NCI-H2196 treated with DMSO at 0.1 percent for 48 hours (cell line): ENCODE data around the gene RAVER2.

ENCODE experiments used
- DNase-seq: peaks from one replicate; lab custom pipeline; 2025; ENCODE audit not compliant: unreplicated experiment; lab: John Stamatoyannopoulos, UW

RAVER2 gene

DNA sequence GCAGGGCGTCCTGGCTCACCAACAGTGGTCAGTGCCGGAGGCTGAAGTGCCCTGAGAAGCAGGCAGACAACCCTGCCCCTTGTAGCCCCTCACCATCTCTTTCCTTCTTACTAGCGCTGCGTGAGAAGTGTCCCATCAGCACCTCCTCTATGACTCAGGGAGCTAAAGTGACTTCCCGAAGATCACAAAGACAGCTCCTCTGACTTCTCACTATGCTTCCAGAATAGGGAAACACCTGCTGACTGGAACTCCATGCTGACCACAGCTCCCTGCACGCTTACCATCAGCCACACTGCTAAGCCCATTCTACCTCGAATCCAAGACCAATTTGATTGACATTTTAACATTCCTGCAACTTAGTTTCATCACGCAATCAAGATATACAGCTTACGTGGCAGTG lies 128.7 kb downstream of the RAVER2 start:
- no peak for DNase-seq

DNA sequence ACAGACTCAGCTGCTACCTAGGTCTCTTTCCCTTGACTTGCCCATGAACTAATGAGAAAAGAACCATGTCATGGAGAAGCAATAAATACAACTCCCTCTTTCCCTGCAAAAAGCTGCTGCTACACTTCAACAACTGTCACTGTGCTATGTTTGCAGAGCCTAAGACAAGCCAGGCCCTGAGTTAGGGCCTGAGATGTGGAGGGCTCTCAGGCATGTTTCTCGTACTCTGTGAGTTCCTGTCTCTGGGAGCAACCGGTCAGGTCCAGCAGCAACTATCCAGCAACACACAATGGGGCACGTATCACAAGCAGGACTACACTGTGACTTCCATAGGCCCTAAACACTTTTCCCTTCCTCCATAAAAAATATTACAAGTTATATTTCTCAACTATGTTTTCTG lies 129.8 kb downstream of the RAVER2 start:
- no peak for DNase-seq

DNA sequence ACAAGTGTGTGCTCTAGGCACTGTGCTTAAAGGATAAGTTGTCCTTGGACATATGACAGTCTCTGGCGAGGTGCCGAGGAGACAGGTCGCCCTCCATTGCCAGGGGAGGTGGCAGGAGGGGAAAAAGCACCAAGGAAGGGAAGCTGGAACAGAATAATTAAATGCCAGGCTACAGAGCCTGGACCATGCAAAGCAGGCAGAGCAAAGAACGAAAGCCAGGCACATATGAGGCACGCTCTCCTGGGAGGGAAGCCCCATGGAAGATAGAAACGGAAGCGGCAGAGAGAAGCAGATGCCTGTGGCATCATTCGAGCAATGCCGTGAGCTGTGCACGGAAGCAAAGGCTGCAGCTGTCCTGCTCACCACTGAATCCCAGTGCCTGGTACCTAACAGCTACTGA lies 130.2 kb downstream of the RAVER2 start:
- no peak for DNase-seq

DNA sequence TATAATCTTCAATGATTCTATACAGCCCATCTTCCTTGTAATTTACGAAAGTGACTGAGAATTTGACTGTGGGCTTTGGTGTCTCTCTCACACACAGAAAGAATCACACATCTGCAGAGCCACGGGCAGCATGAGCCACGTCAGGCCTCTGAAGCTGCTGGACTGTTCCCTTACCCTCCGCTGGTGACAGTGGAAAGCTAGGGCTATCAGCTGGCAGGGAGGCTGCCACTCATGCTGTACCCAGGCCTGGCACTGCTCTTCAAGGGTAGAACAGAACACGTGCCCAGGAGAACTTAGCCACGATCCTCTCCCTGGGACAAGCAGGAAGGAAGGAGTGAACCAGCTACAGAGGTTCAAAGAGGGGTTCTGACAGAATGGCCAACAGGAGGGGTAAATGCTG lies 130.7 kb downstream of the RAVER2 start:
- no peak for DNase-seq

DNA sequence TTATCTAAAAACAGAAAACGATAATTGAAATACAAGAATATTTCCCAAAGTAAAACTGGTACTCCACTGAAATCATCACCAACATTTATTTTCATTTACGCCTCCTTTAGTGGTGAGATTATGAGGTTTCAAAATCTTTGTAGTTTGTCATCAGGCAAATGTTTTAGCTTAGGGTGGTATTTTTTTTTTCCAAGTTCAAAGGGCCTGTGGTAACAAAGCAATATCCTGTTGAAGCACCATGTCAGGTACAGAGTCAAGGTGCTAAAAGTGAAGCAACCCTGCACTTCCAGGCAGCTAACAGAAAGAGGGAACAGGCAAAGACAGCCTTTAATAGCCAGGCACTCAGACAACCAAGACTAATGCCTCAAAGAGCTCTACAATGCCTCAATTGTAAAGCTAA lies 132.3 kb downstream of the RAVER2 start:
- DNase-seq = no peak

DNA sequence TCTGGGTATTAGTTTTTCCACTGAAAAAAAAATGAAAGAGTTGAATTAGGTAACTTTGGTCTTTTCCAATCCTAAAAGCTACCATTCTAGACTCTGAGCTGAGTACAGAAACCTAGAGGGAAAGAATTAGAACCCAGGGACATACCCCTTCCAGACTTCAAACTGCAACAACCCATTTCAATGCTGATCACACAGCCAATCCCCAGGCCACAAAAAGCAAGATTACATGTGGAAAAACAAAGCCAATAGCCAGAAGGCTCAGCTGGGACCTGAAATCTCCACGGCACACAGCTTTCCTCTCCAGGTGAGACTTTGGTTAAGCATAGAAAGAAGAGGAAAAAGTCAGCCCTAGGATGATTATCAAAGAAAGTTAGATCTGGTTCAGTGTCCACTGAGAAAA lies 132.7 kb downstream of the RAVER2 start:
- no peak for DNase-seq

DNA sequence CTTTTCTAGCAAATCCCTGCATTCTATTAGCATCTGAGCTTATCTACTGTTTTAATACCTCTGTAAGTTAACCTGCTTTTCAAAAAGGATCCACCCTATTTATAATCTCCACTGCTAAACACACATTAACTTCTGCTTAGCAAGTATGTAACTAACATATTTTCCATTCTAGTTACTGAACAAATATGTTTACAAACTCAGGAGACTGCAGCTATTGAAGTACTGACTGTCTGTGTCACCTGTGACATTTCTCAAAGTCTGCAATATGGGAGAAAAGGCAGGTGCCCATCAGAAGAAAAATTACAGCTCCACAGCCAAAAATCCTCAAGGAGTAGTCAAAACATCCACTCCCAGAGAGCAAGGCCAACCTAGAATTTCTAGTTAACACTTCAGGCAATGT lies 133.2 kb downstream of the RAVER2 start:
- DNase-seq = no peak

DNA sequence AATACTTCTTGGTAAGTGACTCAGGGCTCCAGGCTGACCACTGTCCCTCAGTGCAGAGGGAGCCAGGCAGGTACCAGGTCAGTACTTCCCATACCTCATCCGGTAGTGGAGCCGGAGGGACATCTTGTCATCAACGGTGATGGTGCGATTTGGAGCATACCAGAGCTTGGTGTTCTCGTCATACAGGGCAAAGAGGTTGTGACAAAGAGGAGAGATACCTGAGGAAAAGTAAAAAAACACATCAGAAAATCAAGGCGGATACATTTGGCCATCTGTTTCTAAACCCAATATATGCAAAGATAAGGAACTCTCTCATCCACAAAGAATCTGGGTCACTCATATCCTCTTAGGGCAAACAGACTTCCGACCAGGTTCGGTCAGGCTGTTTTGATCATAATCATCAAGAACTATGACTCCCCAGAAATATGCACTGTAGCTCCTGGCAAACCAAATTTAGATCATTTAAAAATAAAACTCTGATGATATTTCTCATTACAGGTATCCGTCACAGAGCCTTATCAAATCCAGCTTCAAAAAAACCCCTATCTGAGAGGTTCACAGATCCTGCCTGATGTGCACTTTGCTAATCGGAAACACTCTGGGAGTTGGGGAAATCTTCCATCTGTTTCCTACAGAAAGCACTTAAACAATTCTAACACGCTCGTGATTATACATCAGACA lies 134.2 kb downstream of the RAVER2 start:
- no peak for DNase-seq

DNA sequence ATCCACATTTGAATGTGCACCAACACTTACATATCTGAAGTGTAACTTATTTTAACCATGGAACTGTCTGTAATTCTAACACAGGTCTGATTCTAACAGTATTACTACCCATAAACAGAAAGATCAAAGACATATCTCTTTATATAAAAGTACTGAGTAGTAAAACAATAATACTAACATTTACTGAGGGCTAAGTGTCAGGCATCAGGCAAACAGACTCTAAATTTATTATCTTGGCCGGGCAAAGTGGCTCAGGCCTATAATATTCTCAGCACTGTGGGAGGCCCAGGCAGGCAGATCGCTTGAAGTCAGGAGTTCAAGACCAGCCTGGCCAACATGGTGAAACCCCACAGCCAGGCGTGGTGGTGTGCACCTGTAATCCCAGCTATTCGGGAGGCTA lies 135.6 kb downstream of the RAVER2 start:
- DNase-seq = no peak

DNA sequence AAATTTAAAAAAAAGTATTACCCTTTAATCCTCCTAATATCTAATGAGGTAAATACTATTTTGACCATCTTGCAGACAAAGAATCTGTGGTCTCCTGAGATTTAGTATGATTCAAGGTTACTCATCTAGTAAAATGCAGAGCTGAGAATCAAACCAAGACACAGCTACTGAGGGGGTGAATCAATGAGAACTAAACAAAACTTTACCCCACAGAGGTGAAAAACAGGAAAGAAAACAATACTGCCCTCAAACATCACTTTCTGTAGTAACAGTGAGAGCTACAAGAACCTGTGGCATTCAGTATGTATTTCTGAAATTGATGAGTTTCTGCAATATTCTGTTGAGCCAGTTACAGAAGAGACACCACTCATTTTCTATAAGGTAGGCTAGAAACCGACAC lies 136.4 kb downstream of the RAVER2 start:
- no peak for DNase-seq
